Measurements from ENCODE around the gene GSN.

GRCh38 chr9:121284733-121285451, 16.9 kb downstream of the GSN start:
- TF ChIP-seq EP300 (IDR thresholded peaks at IDR 0.05) (no peak), POLR2AphosphoS5 (IDR thresholded peaks at IDR 0.05) (no peak)

All from gastroesophageal sphincter (tissue), 2 donors.